SW 1271 (cell line): ENCODE data around the gene BMERB1.
"Not testable (repeated sequence)": the region's sequence is repeated elsewhere in the genome, so short reads cannot be mapped to it uniquely, and the experiment has no call there.

Experiments used
- DNase-seq, 2 experiments: peaks; one replicate each; lab custom pipeline; 2025; lab: John Stamatoyannopoulos, UW

Gene BMERB1

DNA sequence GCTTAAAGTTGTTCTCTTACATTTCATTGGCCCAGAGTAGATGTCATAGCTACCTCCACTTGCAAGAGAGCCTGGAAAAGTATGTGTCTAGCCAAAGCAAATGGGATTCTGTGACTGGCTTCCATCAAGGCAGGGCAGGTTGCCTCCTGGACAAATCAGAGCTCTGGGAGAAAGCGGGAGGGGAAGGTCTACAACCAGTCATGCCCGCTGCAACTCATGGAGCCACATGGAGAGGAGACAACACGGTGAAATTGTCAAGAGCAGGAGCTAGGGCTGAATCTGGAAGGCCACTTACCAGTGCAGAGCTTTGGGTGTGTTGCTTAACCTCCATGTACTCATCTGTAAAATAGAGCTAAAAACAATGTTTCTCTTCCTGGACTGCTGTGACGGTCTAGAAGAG lies 124.8 kb downstream of the BMERB1 start:
- DNase-seq, result no peak

- no peak for DNase-seq
These were observed 130.4 kb downstream of the BMERB1 start for GRCh38 chr16:15564604-15565339.

- no peak for DNase-seq
These were observed 131.7 kb downstream of the BMERB1 start for GRCh38 chr16:15566095-15566494.

GRCh38 chr16:15567823-15568222 lies 133.4 kb downstream of the BMERB1 start:
- no peak for DNase-seq

GRCh38 chr16:15570666-15571065 lies 136.3 kb downstream of the BMERB1 start:
- not testable (repeated sequence) for DNase-seq

- DNase-seq, result no peak
These were observed 137.2 kb downstream of the BMERB1 start for GRCh38 chr16:15571557-15571956.

GRCh38 chr16:15572329-15573001 lies 138.1 kb downstream of the BMERB1 start:
- DNase-seq, result no peak

DNA sequence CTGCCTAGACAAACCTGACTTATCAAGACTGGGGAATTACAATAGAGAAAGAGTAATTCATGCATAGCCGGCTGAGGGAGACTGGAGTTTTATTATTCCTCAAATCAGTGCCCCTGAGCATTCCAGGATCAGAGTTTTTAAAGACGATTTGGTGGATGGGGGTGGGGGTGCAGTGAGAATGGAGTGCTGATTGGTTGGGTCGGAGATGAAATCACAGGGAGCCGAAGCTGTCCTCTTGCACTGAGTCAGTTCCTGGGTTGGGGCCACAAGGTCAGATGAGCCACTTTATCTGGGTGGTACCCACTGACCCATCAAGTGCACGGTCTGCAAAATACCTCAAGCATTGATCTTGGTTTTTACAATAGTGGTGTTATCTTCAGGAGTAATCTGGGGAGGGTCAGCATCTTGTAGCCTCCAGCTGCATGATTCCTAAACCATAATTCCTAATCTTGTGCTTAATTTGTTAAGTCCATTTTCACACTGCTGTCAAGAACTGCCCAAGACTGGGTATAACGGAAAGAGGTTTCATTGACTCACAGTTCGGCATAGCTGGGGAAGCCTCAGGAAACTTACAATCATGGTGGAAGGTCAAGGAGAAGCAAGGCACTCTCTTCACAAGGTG lies 139.0 kb downstream of the BMERB1 start:
- DNase-seq, result no peak

DNA sequence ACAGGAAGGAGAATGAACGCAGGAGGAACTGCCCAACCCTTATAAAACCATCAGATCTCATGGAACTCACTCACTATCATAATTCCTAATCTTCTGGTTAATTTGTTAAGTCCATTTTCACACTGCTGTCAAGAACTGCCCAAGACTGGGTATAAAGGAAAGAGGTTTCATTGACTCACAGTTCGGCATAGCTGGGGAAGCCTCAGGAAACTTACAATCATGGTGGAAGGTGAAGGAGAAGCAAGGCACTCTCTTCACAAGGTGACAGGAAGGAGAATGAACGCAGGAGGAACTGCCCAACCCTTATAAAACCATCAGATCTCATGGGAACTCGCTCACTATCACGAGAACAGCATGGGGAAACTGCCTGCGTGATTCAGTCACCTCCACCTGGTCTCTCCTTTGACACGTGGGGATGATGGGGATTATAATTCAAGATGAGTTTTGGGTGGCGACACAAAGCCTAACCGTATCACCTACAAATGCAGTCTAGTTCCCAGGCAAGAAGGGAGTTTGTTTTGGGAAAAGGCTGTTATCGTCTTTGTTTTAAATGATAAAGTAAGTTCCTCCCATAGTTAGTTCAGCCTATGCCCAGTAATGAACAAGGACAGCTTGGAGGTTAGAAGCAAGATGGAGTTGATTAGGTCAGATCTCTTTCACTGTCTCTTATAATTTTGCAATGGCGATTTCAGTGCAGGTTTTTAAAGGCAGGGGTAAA lies 139.7 kb downstream of the BMERB1 start:
- not testable (repeated sequence) for DNase-seq

GRCh38 chr16:15574614-15574948 lies 140.2 kb downstream of the BMERB1 start:
- DNase-seq, result no peak

DNA sequence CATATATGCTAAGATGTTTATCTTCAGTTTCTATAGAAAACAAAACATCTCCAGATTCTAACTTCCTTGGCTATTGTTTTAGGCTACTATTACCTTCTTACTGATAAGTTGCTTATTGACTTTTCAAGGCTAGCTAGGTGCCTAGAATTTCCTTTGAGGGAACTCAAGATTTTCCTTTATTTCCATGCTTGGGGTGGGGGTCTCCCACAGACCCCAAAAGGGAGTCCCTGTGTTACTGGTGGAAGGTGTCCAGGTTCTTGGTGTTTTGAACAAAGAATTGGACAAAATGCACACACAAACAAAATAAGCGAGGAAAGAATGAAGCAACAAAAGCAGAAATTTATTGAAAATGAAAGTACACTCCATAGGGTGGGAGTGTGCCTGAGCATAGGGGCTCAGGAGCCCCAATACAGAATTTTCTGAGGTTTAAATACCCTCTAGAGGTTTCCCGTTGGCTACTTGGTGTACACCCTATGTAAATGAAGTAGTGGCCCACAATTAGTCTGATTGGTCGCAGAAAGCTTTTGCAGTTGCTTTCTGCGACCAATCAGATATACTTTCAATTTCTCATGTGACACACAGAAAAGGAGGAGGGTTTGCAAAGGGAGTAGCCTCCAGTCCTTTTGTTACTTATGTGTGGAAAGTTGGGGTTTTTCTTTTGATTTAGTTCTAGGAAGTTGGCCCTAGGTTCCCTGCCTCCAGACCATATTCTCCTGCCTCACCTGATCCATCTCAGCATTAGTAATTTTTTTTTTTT lies 141.1 kb downstream of the BMERB1 start:
- no peak for DNase-seq

DNA sequence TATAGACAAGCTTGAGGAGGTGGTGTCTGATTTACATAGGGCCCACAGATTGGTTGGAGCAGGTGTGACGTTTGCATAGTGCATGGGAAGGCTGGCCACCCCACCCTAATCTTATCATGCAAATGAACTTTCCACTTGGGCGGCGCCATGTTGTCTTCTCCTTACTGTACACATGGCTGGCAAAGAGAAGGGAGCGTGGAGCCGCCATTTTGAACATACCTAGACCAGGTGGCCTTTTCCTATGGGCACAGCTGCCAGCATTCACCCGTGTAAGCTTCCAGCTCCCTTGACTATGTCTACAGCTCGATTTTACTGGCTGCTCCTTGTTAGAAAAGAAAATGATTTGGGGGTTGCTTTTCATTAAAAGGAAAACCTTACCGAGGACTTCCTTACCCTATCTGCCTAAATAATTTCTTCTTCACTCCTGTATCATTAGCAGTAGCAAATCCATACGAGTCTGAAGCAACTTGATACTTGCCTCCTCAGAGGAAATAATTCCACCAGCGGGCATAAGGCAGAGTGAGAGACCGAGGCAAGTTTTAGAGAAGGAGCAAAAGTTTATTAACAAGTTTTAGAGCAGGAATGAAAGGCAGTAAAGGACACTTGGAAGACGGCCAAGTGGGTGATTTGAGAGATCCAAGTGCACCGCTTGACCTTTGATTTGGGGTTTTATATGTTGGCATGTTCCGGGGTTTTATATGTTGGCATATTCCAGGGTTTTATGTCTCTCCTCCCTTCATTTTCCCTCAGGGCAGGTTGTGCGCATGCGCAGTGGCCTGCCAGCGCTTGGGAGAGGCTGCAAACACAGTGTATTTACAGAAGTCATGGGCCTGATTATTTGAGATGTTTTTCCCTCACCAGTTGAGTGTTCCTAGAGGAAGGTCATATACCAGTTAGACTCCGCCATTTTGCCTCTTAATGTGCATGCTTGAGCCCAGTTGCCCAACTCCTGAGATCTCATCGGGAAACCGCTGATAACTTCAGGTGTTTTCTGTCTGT lies 142.9 kb downstream of the BMERB1 start:
- no peak for DNase-seq

- no peak for DNase-seq
These were observed 144.4 kb downstream of the BMERB1 start for GRCh38 chr16:15578824-15579223.

- no peak for DNase-seq
These were observed 146.9 kb downstream of the BMERB1 start for GRCh38 chr16:15581127-15581815.

DNA sequence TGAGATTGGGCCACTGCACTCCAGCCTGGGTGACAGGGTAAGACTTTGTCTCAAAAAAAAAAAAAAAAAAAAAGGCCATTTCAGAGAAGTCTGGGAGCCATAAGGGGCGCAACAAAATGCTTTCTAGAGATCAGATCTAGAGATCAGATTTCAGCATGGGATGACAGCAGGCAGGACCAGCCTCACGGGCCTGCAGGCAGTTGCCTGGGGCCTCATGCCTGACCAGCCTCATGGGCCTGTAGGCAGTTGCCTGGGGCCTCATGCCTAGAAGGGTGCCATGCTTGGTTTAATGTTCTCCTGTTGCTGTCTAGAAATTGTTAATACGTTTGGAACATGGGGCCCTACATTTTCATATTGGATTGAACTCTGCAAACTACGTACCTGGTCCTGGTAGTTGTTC lies 149.1 kb downstream of the BMERB1 start:
- no peak for DNase-seq

- DNase-seq, result no peak
These were observed 151.6 kb downstream of the BMERB1 start for GRCh38 chr16:15585956-15586355.

GRCh38 chr16:15586716-15587115 lies 152.3 kb downstream of the BMERB1 start:
- no peak for DNase-seq

GRCh38 chr16:15587152-15587825 lies 152.9 kb downstream of the BMERB1 start:
- no peak for DNase-seq

DNA sequence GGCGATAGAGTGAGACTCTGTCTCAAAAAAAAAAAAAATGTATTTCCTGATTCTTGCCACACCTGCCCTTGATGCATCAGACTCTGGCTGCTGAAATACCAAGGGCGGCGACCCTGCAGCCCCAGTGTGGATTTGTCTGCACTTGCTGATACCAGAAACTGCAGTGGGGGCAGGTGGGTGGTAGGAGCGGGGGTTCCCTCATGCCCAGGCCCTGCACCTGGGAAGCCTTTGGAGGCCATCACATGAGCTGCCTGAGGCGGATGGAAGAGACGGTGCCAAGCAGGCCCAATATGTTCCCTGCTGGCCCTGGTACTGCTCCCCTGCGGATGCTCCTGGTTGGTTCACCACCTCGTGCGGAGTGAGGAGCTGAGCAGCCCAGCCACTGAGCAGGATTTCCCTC lies 157.9 kb downstream of the BMERB1 start:
- no peak for DNase-seq

DNA sequence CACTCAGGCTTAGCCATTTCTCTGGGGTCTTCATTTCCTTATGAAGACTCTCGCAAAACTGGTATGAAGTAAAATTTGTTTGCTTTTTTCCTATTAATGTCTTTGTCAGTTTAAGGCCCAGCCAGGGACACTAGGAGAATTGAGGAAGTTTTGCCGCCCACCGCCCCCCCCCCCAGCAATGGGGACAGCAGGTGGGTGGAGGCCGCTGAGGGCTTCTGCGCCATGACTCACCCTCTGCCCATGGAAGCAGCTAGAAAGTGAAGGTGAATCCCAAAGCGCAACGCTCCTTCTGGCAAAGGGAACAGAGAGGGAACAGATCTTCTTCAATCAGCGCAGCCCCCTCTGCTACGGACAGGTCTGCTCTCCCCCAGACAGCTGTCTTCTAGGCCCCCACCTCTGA lies 158.8 kb downstream of the BMERB1 start:
- DNase-seq, result no peak
